Smooth muscle cell (in vitro differentiated cells): ENCODE data around the gene LUZP1. TPM values are rescaled to one million over a fixed set of nuclear protein-coding genes. Genes with fewer than 3 reads are reported as not detected.

Source experiments
- DNase-seq: peaks from one replicate; lab custom pipeline; 2025; ENCODE audit not compliant: unreplicated experiment; lab: John Stamatoyannopoulos, UW
- H2AFZ ChIP-seq: fragments of 200-600 bp; sonication (generic); 2 replicates; pipeline ENCODE4 v1.6.0; 2016; ENCODE audit warnings: antibody characterized with exemption, low read depth, mild to moderate bottlenecking
- H3F3A ChIP-seq: fragments of 200-600 bp; sonication (generic); 2 replicates; pipeline ENCODE4 v1.6.0; 2017; ENCODE audit warnings: antibody characterized with exemption, low read depth
- H3K27ac ChIP-seq: fragments of 200-600 bp; sonication (generic); 2 replicates; pipeline ENCODE4 v1.5.1; 2016; ENCODE audit warnings: low read depth, mild to moderate bottlenecking
- H3K27me3 ChIP-seq: fragments of 200-600 bp; sonication (generic); 2 replicates; pipeline ENCODE4 v1.6.1; 2016; ENCODE audit warnings: low read depth, mild to moderate bottlenecking
- H3K36me3 ChIP-seq: fragments of 200-600 bp; sonication (generic); 2 replicates; pipeline ENCODE4 v1.5.1; 2016; ENCODE audit warnings: low read depth
- H3K4me1 ChIP-seq: fragments of 200-600 bp; sonication (generic); 2 replicates; pipeline ENCODE4 v1.5.1; 2016; ENCODE audit warnings: low read depth
- H3K4me2 ChIP-seq: fragments of 200-600 bp; sonication (generic); 2 replicates; pipeline ENCODE4 v1.6.0; 2016; ENCODE audit warnings: mild to moderate bottlenecking
- H3K4me3 ChIP-seq: fragments of 200-600 bp; sonication (generic); 2 replicates; pipeline ENCODE4 v1.5.1; 2016; ENCODE audit warnings: mild to moderate bottlenecking
- H3K79me2 ChIP-seq: fragments of 200-600 bp; sonication (generic); 2 replicates; pipeline ENCODE4 v1.6.0; 2016; ENCODE audit warnings: low read depth, mild to moderate bottlenecking
- H3K9ac ChIP-seq: fragments of 200-600 bp; sonication (generic); 2 replicates; pipeline ENCODE4 v1.6.0; 2016; ENCODE audit warnings: low read depth
- H3K9me3 ChIP-seq: fragments of 200-600 bp; sonication (generic); replicated peaks from 2 replicates; pipeline ENCODE4 v1.5.1; 2016; ENCODE audit warnings: low read depth
- H4K20me1 ChIP-seq: fragments of 200-600 bp; sonication (generic); 2 replicates; pipeline ENCODE4 v1.6.0; 2016; ENCODE audit warnings: low read depth
- CTCF ChIP-seq: fragments of 200-600 bp; sonication (generic); IDR thresholded peaks from 2 replicates; pipeline ENCODE4 v1.5.1; 2017; ENCODE audit warnings: borderline replicate concordance, mild to moderate bottlenecking, antibody characterized with exemption; ENCODE audit not compliant: insufficient read depth, poor library complexity, severe bottlenecking
- WGBS: methylation state at CpG from one replicate; pipeline ENCODE4 v1.1.7; 2016; ENCODE audit warnings: low lambda C conversion rate; 5-methylcytosine and 5-hydroxymethylcytosine counted together
- polyA plus RNA-seq: library from polyadenylated mRNA; unstranded; fragments of >200 nt; fragmentation: Nextera tagmentation; extraction: Ambion mirVana; gene quantifications from 2 replicates; pipeline ENCODE4 v1.2.1, GENCODE V29; 2016
- total RNA-seq: library from RNA; depleted of rRNA; stranded (reverse); fragments of >200 nt; gene quantifications from 2 replicates; pipeline ENCODE4 v1.2.3, GENCODE V29; 2014

LUZP1 gene
- total and polyA plus RNA-seq, 2 experiments from 2014 or later, result 29.2 to 39.2 TPM

GRCh38 chr1:23167353-23168078 is 1.1 kb downstream of the LUZP1 start:
- peak; percentile 23 for DNase-seq
- H3K27me3 ChIP-seq, result no peaks in the 10 kb centered on the region
- H4K20me1 ChIP-seq, result peaks cover 53% of the 10 kb centered on the region
- H2AFZ ChIP-seq, result no peak overlapping the region
- no peaks in the 10 kb centered on the region for H3K36me3 ChIP-seq
- H3K4me3 ChIP-seq, result peak overlapping the region; percentile 98
- H3K4me1 ChIP-seq, result peaks cover 14% of the 10 kb centered on the region
- H3K4me2 ChIP-seq, result peak overlapping the region; percentile 89
- H3K27ac ChIP-seq, result peak overlapping the region; percentile 91
- under 1% methylated on average over 36 of the region's 45 CpGs for WGBS
- peak overlapping the region; percentile 69 for H3K9ac ChIP-seq
- TF ChIP-seq CTCF, result no peak
- no peaks in the 10 kb centered on the region for H3K9me3 ChIP-seq
- peaks cover 14% of the 10 kb centered on the region for H3F3A ChIP-seq
- H3K79me2 ChIP-seq, result peaks cover 52% of the 10 kb centered on the region

- H3K36me3 ChIP-seq, result no peaks in the 10 kb centered on the region
- peaks cover 14% of the 10 kb centered on the region for H3K4me1 ChIP-seq
- H3K27me3 ChIP-seq, result no peaks in the 10 kb centered on the region
- peak overlapping the region; percentile 69 for H3K9ac ChIP-seq
- peaks cover 59% of the 10 kb centered on the region for H3K79me2 ChIP-seq
- peak overlapping the region; percentile 91 for H3K27ac ChIP-seq
- H3K4me3 ChIP-seq, result peak overlapping the region; percentile 98
- TF ChIP-seq CTCF, result no peak
- peak overlapping the region; percentile 89 for H3K4me2 ChIP-seq
- no peaks in the 10 kb centered on the region for H3K9me3 ChIP-seq
- no peak overlapping the region for H2AFZ ChIP-seq
- DNase-seq, result no peak
- H4K20me1 ChIP-seq, result peaks cover 59% of the 10 kb centered on the region
- H3F3A ChIP-seq, result peaks cover 14% of the 10 kb centered on the region
Observed at GRCh38 chr1:23166854-23167253, 1.8 kb downstream of the LUZP1 start.

GRCh38 chr1:23163395-23163794 is 5.3 kb downstream of the LUZP1 start:
- Histone ChIP-seq H3F3A (peaks cover 6% of the 10 kb centered on the region), H4K20me1 (peaks cover 94% of the 10 kb centered on the region), H3K36me3 (no peaks in the 10 kb centered on the region), H3K79me2 (peaks cover 94% of the 10 kb centered on the region), H3K9me3 (no peaks in the 10 kb centered on the region), H3K4me1 (peaks cover 14% of the 10 kb centered on the region), H3K4me2 (peak overlapping the region; percentile 77), H2AFZ (no peak overlapping the region), H3K9ac (no peak overlapping the region), H3K4me3 (no peak overlapping the region), H3K27ac (no peak overlapping the region), H3K27me3 (no peaks in the 10 kb centered on the region)
- no peak for DNase-seq
- WGBS, result 60% methylated on average over 3 of the region's 3 CpGs
- no peak for TF ChIP-seq CTCF
